GM21526 (cell line): ENCODE data around the gene ZNF567.
"Not testable (repeated sequence)": the region's sequence is repeated elsewhere in the genome, so short reads cannot be mapped to it uniquely, and the experiment has no call there.

ENCODE experiments used
- ATAC-seq: cut with Tn5 transposase; IDR thresholded peaks from one replicate; pipeline ENCODE4 v1.9.1; 2021; ENCODE audit warnings: moderate library complexity; ENCODE audit not compliant: unreplicated experiment, low FRiP score

ZNF567 gene

GRCh38 chr19:36749613-36750012 lies 62.2 kb downstream of the ZNF567 start:
- ATAC-seq = not testable (repeated sequence)

- ATAC-seq = no peak
Measured at GRCh38 chr19:36750066-36750691, 62.8 kb downstream of the ZNF567 start.
